K562 (cell line): ENCODE data around the gene SLC2A6. TPM values are rescaled to one million over a fixed set of nuclear protein-coding genes. Genes with fewer than 3 reads are reported as not detected.
A peak's percentile ranks its signal among the peaks of the same experiment; 100 is the strongest.

Experiments
- BRF1 ChIP-seq: IDR thresholded peaks from 3 replicates; pipeline ENCODE4 v1.6.1; 2011; ENCODE audit warnings: borderline replicate concordance, mild to moderate bottlenecking; ENCODE audit not compliant: insufficient read length; ENCODE audit errors: extremely low read depth
- CXXC5 ChIP-seq: fragments of 250-450 bp; sonication (Bioruptor Pico); IDR thresholded peaks from 2 replicates; pipeline ENCODE4 v1.8.0; 2022; ENCODE audit warnings: inconsistent platforms, mild to moderate bottlenecking, moderate library complexity
- ELF1 ChIP-seq: fragments of 200-800 bp; sonication (Bioruptor generic); IDR thresholded peaks from 2 replicates; pipeline ENCODE4 v1.6.1; 2016; ENCODE audit warnings: missing genetic modification characterization, missing compliant biosample characterization
- FOXP1 ChIP-seq: sonication (generic); formaldehyde crosslinking; IDR thresholded peaks from 2 replicates; pipeline ENCODE4 v1.8.0; 2022; ENCODE audit warnings: mild to moderate bottlenecking, missing genetic modification reagents
- HNRNPL ChIP-seq: fragments of 200-400 bp; formaldehyde crosslinking; IDR thresholded peaks from 2 replicates; pipeline ENCODE4 v1.6.1; 2017; ENCODE audit warnings: low read depth, mild to moderate bottlenecking, low read length
- IRF1 ChIP-seq: sonication (generic); formaldehyde crosslinking; IDR thresholded peaks from 2 replicates; pipeline ENCODE4 v1.8.0; 2022; ENCODE audit warnings: missing genetic modification reagents, mild to moderate bottlenecking, borderline replicate concordance
- KAT8 ChIP-seq: fragments of 450-650 bp; IDR thresholded peaks from 2 replicates; pipeline ENCODE4 v1.6.1; 2016; ENCODE audit warnings: low read depth, mild to moderate bottlenecking
- KLF10 ChIP-seq: fragments of 250-450 bp; sonication (Bioruptor Pico); IDR thresholded peaks from 2 replicates; pipeline ENCODE4 v1.6.1; 2021; ENCODE audit warnings: matching md5 sums
- MNT ChIP-seq, 2 experiments: fragments of 450-650 bp; conservative IDR thresholded peaks; 2 replicates each; pipeline ENCODE4 v1.6.1; 2017; ENCODE audit warnings: mild to moderate bottlenecking in 2 of 2, moderate library complexity in 2 of 2
- MYBL2 ChIP-seq, 2 experiments: fragments of 450-650 bp in 1 of 2; sonication (generic) in 1 of 2; formaldehyde crosslinking in 1 of 2; IDR thresholded peaks; 2 replicates each; pipeline versions ENCODE4 v1.6.1 to v1.8.1; 2017 to 2022; ENCODE audit warnings: borderline replicate concordance in 1 of 2, inconsistent platforms in 1 of 2, low read depth in 1 of 2, mild to moderate bottlenecking in 1 of 2, missing genetic modification reagents in 1 of 2, moderate library complexity in 1 of 2
- RBFOX2 ChIP-seq: fragments of 200-400 bp; formaldehyde crosslinking; IDR thresholded peaks from 2 replicates; pipeline ENCODE4 v1.6.1; 2017; ENCODE audit warnings: low read depth, mild to moderate bottlenecking, low read length, moderate library complexity
- RHOXF2B ChIP-seq: fragments of 250-450 bp; sonication (Bioruptor Pico); conservative IDR thresholded peaks from 2 replicates; pipeline ENCODE4 v1.5.1; 2021
- SMARCA4 ChIP-seq: fragments of 450-650 bp; IDR thresholded peaks from 2 replicates; pipeline ENCODE4 v1.6.1; 2016
- TEAD4 ChIP-seq, 2 experiments: sonication (generic) in 1 of 2; formaldehyde crosslinking in 1 of 2; IDR thresholded peaks; 2 replicates each; pipeline versions ENCODE4 v1.6.1 to v1.8.0; 2012 to 2022; ENCODE audit warnings: borderline replicate concordance in 1 of 2, inconsistent platforms in 1 of 2, low read length in 1 of 2, mild to moderate bottlenecking in 1 of 2, missing genetic modification reagents in 1 of 2
- TFAM ChIP-seq: fragments of 250-450 bp; sonication (Bioruptor Pico); conservative IDR thresholded peaks from 2 replicates; pipeline ENCODE4 v1.5.0; 2021; ENCODE audit warnings: mild to moderate bottlenecking, moderate library complexity
- ZHX1 ChIP-seq: fragments of 150-350 bp; conservative IDR thresholded peaks from 2 replicates; pipeline ENCODE4 v1.6.1; 2014; ENCODE audit warnings: low read length
- ZNF121 ChIP-seq: sonication (generic); formaldehyde crosslinking; conservative IDR thresholded peaks from 2 replicates; pipeline ENCODE4 v1.8.0; 2022; ENCODE audit warnings: missing genetic modification reagents
- ZNF282 ChIP-seq: sonication (generic); formaldehyde crosslinking; IDR thresholded peaks from 2 replicates; pipeline ENCODE4 v1.8.1; 2023; ENCODE audit warnings: missing genetic modification reagents
- ZNF740 ChIP-seq, 3 experiments: fragments of 200-800 bp in 1 of 3; sonication (Bioruptor generic) in 1 of 3; sonication (generic) in 1 of 3; formaldehyde crosslinking in 1 of 3; IDR thresholded peaks; 2 replicates each; pipeline versions ENCODE4 v1.6.1 to v1.8.0; 2016 to 2022; ENCODE audit warnings: mild to moderate bottlenecking in 2 of 3, missing compliant biosample characterization in 2 of 3, missing genetic modification characterization in 2 of 3, missing genetic modification reagents in 1 of 3
- ZNF830 ChIP-seq: fragments of 250-450 bp; sonication (Bioruptor Pico); IDR thresholded peaks from 2 replicates; pipeline ENCODE4 v1.5.0; 2021; ENCODE audit warnings: mild to moderate bottlenecking
- polyA plus RNA-seq, 8 experiments: library from polyadenylated mRNA; depleted of rRNA in 4 of 8; stranded (reverse) in 5 of 8; unstranded in 3 of 8; fragments of >200 nt; fragmentation: Nextera tagmentation in 2 of 8; fragmentation: Illumina TruSeq in 1 of 8; extraction: Ambion mirVana in 2 of 8; extraction: Trizol in 1 of 8; gene quantifications; 2 replicates each; pipeline versions ENCODE4 v1.2.1 to v1.2.3, GENCODE V29; 2011 to 2014; ENCODE audit warnings: inconsistent platforms in 1 of 8, missing spikeins in 1 of 8
- total RNA-seq, 7 experiments: library from RNA; depleted of rRNA in 6 of 7; stranded (reverse); fragments of >200 nt in 6 of 7; fragmentation: Illumina TruSeq in 2 of 7; extraction: Trizol in 2 of 7; gene quantifications; 2 replicates each; pipeline versions ENCODE4 v1.2.1 to v1.2.3, GENCODE V29; 2011 to 2021; ENCODE audit warnings: low replicate concordance in 1 of 7

SLC2A6 gene
- total and polyA plus RNA-seq, 9 of the 15 experiments (the other 6 are each of a cell fraction or from before 2014, with no cell fraction given) = 0.04 to 0.38 (median 0.09) TPM; not detected in 3

- TF ChIP-seq ELF1 (tag) (no peak), IRF1 (CRISPR knock-in tag) (no peak), TEAD4 (IDR thresholded peaks at IDR 0.05; ENCODE audit: low read length) (no peak; the same call in 1 of the 2 replicates), TEAD4 (CRISPR knock-in tag; IDR thresholded peaks at IDR 0.05; ENCODE audit: borderline replicate concordance) (no peak), RHOXF2B (CRISPR knock-in tag) (no peak), HNRNPL (no peak), ZHX1 (no peak), ZNF282 (CRISPR knock-in tag) (no peak), MNT (conservative IDR thresholded peaks at IDR 0.05) (peak in 1 of 2 experiments; percentile 64; a peak in 2 of 4 replicates), MYBL2 (IDR thresholded peaks at IDR 0.05; ENCODE audit: low read depth) (no peak), MYBL2 (CRISPR knock-in tag; IDR thresholded peaks at IDR 0.05; ENCODE audit: borderline replicate concordance) (no peak), ZNF830 (CRISPR knock-in tag) (no peak), KAT8 (no peak), CXXC5 (peak; percentile 73), TFAM (CRISPR knock-in tag) (no peak), SMARCA4 (no peak), BRF1 (no peak), KLF10 (CRISPR knock-in tag) (no peak), RBFOX2 (peak; percentile 65), ZNF740 (CRISPR knock-in tag; IDR thresholded peaks at IDR 0.05) (no peak), ZNF740 (tag; IDR thresholded peaks at IDR 0.05) (no peak), FOXP1 (CRISPR knock-in tag) (no peak), ZNF121 (no peak)
Measured at GRCh38 chr9:133459476-133460404, 19.2 kb downstream of the SLC2A6 start, which contains the start of gene CACFD1 (continued).
